H9 (cell line): Measurements from ENCODE around the gene MPZL1. TPM values are rescaled to one million over a fixed set of nuclear protein-coding genes. Genes with fewer than 3 reads are reported as not detected.

Source experiments
- DNase-seq: peaks from one replicate; pipeline ENCODE4 v3.0.0-alpha.2; 2017
- H2AFZ ChIP-seq: one replicate; pipeline ENCODE4 v1.6.1; 2013; ENCODE audit warnings: mild to moderate bottlenecking, low read length, control low read depth, moderate library complexity
- H2AK5ac ChIP-seq: 2 replicates; pipeline ENCODE4 v1.6.1; 2013; ENCODE audit warnings: low read length, control low read depth, mixed read lengths; ENCODE audit not compliant: insufficient read length
- H2BK120ac ChIP-seq: one replicate; pipeline ENCODE4 v1.6.1; 2013; ENCODE audit warnings: low read depth, mild to moderate bottlenecking, low read length, control low read depth, inconsistent platforms; ENCODE audit not compliant: poor library complexity, severe bottlenecking
- H2BK12ac ChIP-seq: 2 replicates; pipeline ENCODE4 v1.6.1; 2013; ENCODE audit warnings: low read length, control low read depth, mixed read lengths, low read depth; ENCODE audit not compliant: insufficient read length
- H2BK15ac ChIP-seq: 2 replicates; pipeline ENCODE4 v1.6.1; 2013; ENCODE audit warnings: low read depth, low read length, control low read depth
- H2BK20ac ChIP-seq: one replicate; pipeline ENCODE4 v1.6.1; 2013; ENCODE audit warnings: low read depth, mild to moderate bottlenecking, low read length, control low read depth, inconsistent platforms; ENCODE audit not compliant: poor library complexity, severe bottlenecking
- H2BK5ac ChIP-seq: 2 replicates; pipeline ENCODE4 v1.6.1; 2013; ENCODE audit warnings: low read length, control low read depth, mixed read lengths; ENCODE audit not compliant: insufficient read length
- H3K14ac ChIP-seq: 2 replicates; pipeline ENCODE4 v1.6.1; 2013; ENCODE audit warnings: low read length, control low read depth; ENCODE audit not compliant: insufficient read depth
- H3K18ac ChIP-seq: 2 replicates; pipeline ENCODE4 v1.6.1; 2013; ENCODE audit warnings: low read depth, mild to moderate bottlenecking, mixed read lengths, low read length, control low read depth; ENCODE audit not compliant: insufficient read length
- H3K23ac ChIP-seq: 2 replicates; pipeline ENCODE4 v1.6.1; 2013; ENCODE audit warnings: low read length, control low read depth, mixed read lengths, low read depth; ENCODE audit not compliant: insufficient read length
- H3K23me2 ChIP-seq: 2 replicates; pipeline ENCODE4 v1.6.1; 2013; ENCODE audit warnings: low read depth, mild to moderate bottlenecking, mixed read lengths, low read length, control low read depth; ENCODE audit not compliant: insufficient read length, poor library complexity, severe bottlenecking
- H3K27ac ChIP-seq: 2 replicates; pipeline ENCODE4 v1.5.1; 2013; ENCODE audit warnings: low read length, control low read depth, mixed read lengths, low read depth; ENCODE audit not compliant: insufficient read length
- H3K27me3 ChIP-seq: 2 replicates; pipeline ENCODE4 v1.6.1; 2013; ENCODE audit warnings: low read length, control low read depth, inconsistent platforms; ENCODE audit not compliant: insufficient read depth
- H3K4ac ChIP-seq: 2 replicates; pipeline ENCODE4 v1.6.1; 2013; ENCODE audit warnings: low read depth, mild to moderate bottlenecking, control low read depth, inconsistent platforms, low read length, moderate library complexity
- H3K4me1 ChIP-seq: 2 replicates; pipeline ENCODE4 v1.6.1; 2013; ENCODE audit warnings: low read length, control low read depth, inconsistent platforms; ENCODE audit not compliant: insufficient read depth
- H3K4me2 ChIP-seq: 2 replicates; pipeline ENCODE4 v1.6.1; 2013; ENCODE audit warnings: low read length, control low read depth, mixed read lengths; ENCODE audit not compliant: insufficient read length, insufficient read depth
- H3K56ac ChIP-seq: 2 replicates; pipeline ENCODE4 v1.6.1; 2013; ENCODE audit warnings: low read depth, mild to moderate bottlenecking, mixed read lengths, low read length, control low read depth; ENCODE audit not compliant: insufficient read length
- H3K79me1 ChIP-seq: 2 replicates; pipeline ENCODE4 v1.6.1; 2013; ENCODE audit warnings: low read depth, mild to moderate bottlenecking, moderate library complexity, low read length, control low read depth, inconsistent platforms; ENCODE audit not compliant: insufficient read depth, poor library complexity, severe bottlenecking
- H3K79me2 ChIP-seq: 2 replicates; pipeline ENCODE4 v1.6.1; 2013; ENCODE audit warnings: low read length, control low read depth, inconsistent platforms; ENCODE audit not compliant: insufficient read depth
- H3K9ac ChIP-seq: 2 replicates; pipeline ENCODE4 v1.6.1; 2013; ENCODE audit warnings: low read length, control low read depth, mixed read lengths; ENCODE audit not compliant: insufficient read length; ENCODE audit errors: extremely low read depth
- H3K9me3 ChIP-seq: one replicate; pipeline ENCODE4 v1.6.1; 2013; ENCODE audit warnings: low read depth, low read length, inconsistent platforms; ENCODE audit not compliant: control insufficient read depth
- H3T11ph ChIP-seq: one replicate; pipeline ENCODE4 v1.6.1; 2013; ENCODE audit warnings: mild to moderate bottlenecking, low read length, control low read depth, inconsistent platforms
- H4K20me1 ChIP-seq: one replicate; pipeline ENCODE4 v1.6.1; 2013; ENCODE audit not compliant: control insufficient read depth, insufficient read length, insufficient read depth
- H4K5ac ChIP-seq: 2 replicates; pipeline ENCODE4 v1.6.1; 2013; ENCODE audit warnings: low read depth, mild to moderate bottlenecking, mixed read lengths, low read length, control low read depth; ENCODE audit not compliant: insufficient read length
- H4K8ac ChIP-seq: replicated peaks from 2 replicates; pipeline ENCODE4 v1.6.1; 2013; ENCODE audit warnings: low read length, control low read depth, mixed read lengths, low read depth; ENCODE audit not compliant: insufficient read length
- H4K91ac ChIP-seq: 2 replicates; pipeline ENCODE4 v1.6.1; 2013; ENCODE audit warnings: low read depth, mild to moderate bottlenecking, moderate library complexity, mixed read lengths, low read length, control low read depth; ENCODE audit not compliant: insufficient read length
- H3K27ac Mint-ChIP-seq, 3 experiments: 2 replicates in 2 of 3; 3 replicates in 1 of 3; pipeline ENCODE4 v1.8.0; 2020 to 2021; ENCODE audit warnings: mixed read lengths in 3 of 3, mild to moderate bottlenecking in 1 of 3, moderate library complexity in 1 of 3
- H3K27me3 Mint-ChIP-seq: 2 replicates; pipeline ENCODE4 v1.8.0; 2021; ENCODE audit warnings: low read depth, mild to moderate bottlenecking, moderate library complexity, mixed read lengths
- H3K36me3 Mint-ChIP-seq, 3 experiments: 2 replicates in 2 of 3; 3 replicates in 1 of 3; pipeline ENCODE4 v1.8.0; 2020 to 2021; ENCODE audit warnings: low read depth in 3 of 3, mixed read lengths in 3 of 3; ENCODE audit not compliant: insufficient read depth in 1 of 3
- H3K4me1 Mint-ChIP-seq, 2 experiments: 2 replicates each; pipeline ENCODE4 v1.8.0; 2020; ENCODE audit warnings: mixed read lengths in 2 of 2
- H3K4me3 Mint-ChIP-seq, 2 experiments: 2 replicates in 1 of 2; 3 replicates in 1 of 2; pipeline ENCODE4 v1.8.0; 2020 to 2021; ENCODE audit warnings: mild to moderate bottlenecking in 2 of 2, mixed read lengths in 2 of 2, moderate library complexity in 1 of 2
- H3K9me3 Mint-ChIP-seq, 2 experiments: 2 replicates in 1 of 2; 3 replicates in 1 of 2; pipeline ENCODE4 v1.8.0; 2020; ENCODE audit warnings: mild to moderate bottlenecking in 2 of 2, mixed read lengths in 2 of 2, moderate library complexity in 1 of 2
- CTCF ChIP-seq: fragments of 200-600 bp; sonication (generic); conservative IDR thresholded peaks from 3 replicates; pipeline ENCODE4 v1.8.0; 2021; ENCODE audit warnings: antibody characterized with exemption, mild to moderate bottlenecking
- WGBS: extraction: QIAGEN DNeasy Blood & Tissue Kit; methylation state at CpG from one replicate; pipeline ENCODE4 v1.1.7; 2013; ENCODE audit warnings: missing lambda C conversion rate, low lambda C conversion rate, mixed read lengths; ENCODE audit not compliant: insufficient read length; ENCODE audit errors: extremely low coverage; 5-methylcytosine and 5-hydroxymethylcytosine counted together
- total RNA-seq: library from RNA; stranded (reverse); gene quantifications from 2 replicates; pipeline ENCODE4 v1.2.1, GENCODE V29; 2021

MPZL1 gene
- total RNA-seq, 1 experiment from 2014 or later = 60.7 TPM

DNA sequence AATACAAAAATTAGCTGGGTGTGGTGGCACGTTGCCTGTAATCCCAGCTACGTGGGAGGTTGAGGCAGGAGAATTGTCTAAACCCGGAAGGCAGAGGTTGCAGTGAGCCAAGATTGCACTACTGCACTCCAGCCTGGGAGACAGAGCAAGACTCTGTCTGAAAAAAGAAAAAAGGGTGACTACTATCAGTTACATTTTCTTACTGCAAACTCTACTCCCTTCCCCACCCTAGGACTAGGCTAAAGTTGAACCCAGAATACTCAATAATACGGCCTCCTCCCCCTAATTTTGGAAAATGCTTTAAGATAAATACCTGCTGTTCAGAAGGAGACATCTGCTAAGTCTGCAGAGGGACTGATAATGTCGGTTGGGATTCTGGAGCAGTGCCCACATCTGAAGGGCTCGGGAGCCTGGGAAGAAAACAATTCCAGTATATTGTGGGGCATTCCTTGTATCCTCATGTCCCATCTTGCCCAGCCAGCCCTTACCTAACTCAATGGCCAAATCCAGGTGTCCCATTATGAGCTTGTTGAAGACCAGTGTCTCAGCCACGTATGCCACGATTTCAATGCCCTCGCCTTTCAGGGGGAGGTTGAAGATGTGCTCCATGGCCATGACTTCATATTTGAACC is 102.5 kb downstream of the MPZL1 start:
- no peak overlapping the region for H3K27ac Mint-ChIP-seq
- no peak overlapping the region for H3K9ac ChIP-seq
- H3K18ac ChIP-seq = no peak overlapping the region
- H2BK120ac ChIP-seq = no peak overlapping the region
- H3T11ph ChIP-seq = no peak overlapping the region
- no peak overlapping the region for H3K4ac ChIP-seq
- no peak overlapping the region for H3K4me2 ChIP-seq
- H4K5ac ChIP-seq = no peak overlapping the region
- H3K23me2 ChIP-seq = no peaks in the 10 kb centered on the region
- no peak overlapping the region for H3K23ac ChIP-seq
- H3K4me1 Mint-ChIP-seq = peaks cover 25 to 26% of the 10 kb centered on the region in 2 experiments
- TF ChIP-seq CTCF = no peak
- WGBS = no CpG with 5 or more reads among the region's 9 CpGs
- H2BK20ac ChIP-seq = no peak overlapping the region
- no peak overlapping the region for H3K56ac ChIP-seq
- H2AFZ ChIP-seq = no peak overlapping the region
- H3K79me2 ChIP-seq = no peaks in the 10 kb centered on the region
- H3K14ac ChIP-seq = no peak overlapping the region
- no peak overlapping the region for H2BK5ac ChIP-seq
- no peak overlapping the region for H4K8ac ChIP-seq
- no peak overlapping the region for H2BK15ac ChIP-seq
- no peak overlapping the region for H3K4me3 Mint-ChIP-seq
- no peak overlapping the region for H2AK5ac ChIP-seq
- peaks cover 0 to 3% of the 10 kb centered on the region in 2 experiments; a peak in 1 of 5 replicates for H3K9me3 Mint-ChIP-seq
- peaks cover 6% of the 10 kb centered on the region; the same call in 1 of the 2 replicates for H3K4me1 ChIP-seq
- H2BK12ac ChIP-seq = no peak overlapping the region
- no peaks in the 10 kb centered on the region for H3K9me3 ChIP-seq
- peaks cover 0 to 5% (median 1%) of the 10 kb centered on the region in 3 experiments; a peak in 1 of 7 replicates for H3K36me3 Mint-ChIP-seq
- H4K91ac ChIP-seq = no peak overlapping the region
- DNase-seq = no peak
- H3K27ac ChIP-seq = no peak overlapping the region
- H4K20me1 ChIP-seq = no peaks in the 10 kb centered on the region
- 0 out of 2 replicates have a peak, but pooled peaks cover 2% of the 10 kb centered on the region for H3K27me3 Mint-ChIP-seq
- no peaks in the 10 kb centered on the region for H3K79me1 ChIP-seq
- H3K27me3 ChIP-seq = no peaks in the 10 kb centered on the region
